Measurements from ENCODE around the gene PKHD1. TPM values are rescaled to one million over a fixed set of nuclear protein-coding genes. Genes with fewer than 3 reads are reported as not detected.

Gene PKHD1
- total RNA-seq, 1 experiment from 2014 or later = 0.03 TPM

- no peak for DNase-seq (ENCODE audit: low read depth, low spot score)
- in situ Hi-C loops (cut with HindIII; ENCODE audit: low pct_unique_long_range_greater_than_20kb, low sequenced_read_pairs) = no loop called here
Observed at GRCh38 chr6:51720327-51720726, 367.1 kb downstream of the PKHD1 start.

- DNase-seq (ENCODE audit: low read depth, low spot score) = no peak
- in situ Hi-C loops (cut with HindIII; ENCODE audit: low pct_unique_long_range_greater_than_20kb, low sequenced_read_pairs) = no loop called here
Observed at GRCh38 chr6:51719297-51719696, 368.1 kb downstream of the PKHD1 start.

- in situ Hi-C loops (cut with HindIII; ENCODE audit: low pct_unique_long_range_greater_than_20kb, low sequenced_read_pairs) = no loop called here
Observed at GRCh38 chr6:51718533-51718932, 368.9 kb downstream of the PKHD1 start.

GRCh38 chr6:51717477-51717876 is 369.9 kb downstream of the PKHD1 start:
- in situ Hi-C loops (cut with HindIII; ENCODE audit: low pct_unique_long_range_greater_than_20kb, low sequenced_read_pairs) = no loop called here
- DNase-seq (ENCODE audit: low read depth, low spot score) = no peak

More at GRCh38 chr6:51718533-51718932, 368.9 kb downstream of the PKHD1 start:
- no peak for DNase-seq (ENCODE audit: low read depth, low spot score)

- in situ Hi-C loops (cut with HindIII; ENCODE audit: low pct_unique_long_range_greater_than_20kb, low sequenced_read_pairs) = no loop called here
- DNase-seq (ENCODE audit: low read depth, low spot score) = no peak
Observed at GRCh38 chr6:51711876-51712275, 375.5 kb downstream of the PKHD1 start.

- in situ Hi-C loops (cut with HindIII; ENCODE audit: low pct_unique_long_range_greater_than_20kb, low sequenced_read_pairs) = no loop called here
- DNase-seq (ENCODE audit: low read depth, low spot score) = no peak
Observed at GRCh38 chr6:51706086-51706485, 381.3 kb downstream of the PKHD1 start.

GRCh38 chr6:51704932-51705540 is 382.4 kb downstream of the PKHD1 start:
- in situ Hi-C loops (cut with HindIII; ENCODE audit: low pct_unique_long_range_greater_than_20kb, low sequenced_read_pairs) = no loop called here
- DNase-seq (ENCODE audit: low read depth, low spot score) = no peak

- in situ Hi-C loops (cut with HindIII; ENCODE audit: low pct_unique_long_range_greater_than_20kb, low sequenced_read_pairs) = no loop called here
- no peak for DNase-seq (ENCODE audit: low read depth, low spot score)
Observed at GRCh38 chr6:51702851-51703250, 384.6 kb downstream of the PKHD1 start.

GRCh38 chr6:51684603-51685002 is 402.8 kb downstream of the PKHD1 start:
- in situ Hi-C loops (cut with HindIII; ENCODE audit: low pct_unique_long_range_greater_than_20kb, low sequenced_read_pairs) = no loop called here
- no peak for DNase-seq (ENCODE audit: low read depth, low spot score)

- in situ Hi-C loops (cut with HindIII; ENCODE audit: low pct_unique_long_range_greater_than_20kb, low sequenced_read_pairs) = no loop called here
- no peak for DNase-seq (ENCODE audit: low read depth, low spot score)
Observed at GRCh38 chr6:51684038-51684437, 403.4 kb downstream of the PKHD1 start.

GRCh38 chr6:51678905-51679620 is 408.4 kb downstream of the PKHD1 start:
- no peak for DNase-seq (ENCODE audit: low read depth, low spot score)
- in situ Hi-C loops (cut with HindIII; ENCODE audit: low pct_unique_long_range_greater_than_20kb, low sequenced_read_pairs) = no loop called here

GRCh38 chr6:51678274-51678673 is 409.1 kb downstream of the PKHD1 start:
- no peak for DNase-seq (ENCODE audit: low read depth, low spot score)
- in situ Hi-C loops (cut with HindIII; ENCODE audit: low pct_unique_long_range_greater_than_20kb, low sequenced_read_pairs) = no loop called here

GRCh38 chr6:51675922-51676275 is 411.5 kb downstream of the PKHD1 start:
- in situ Hi-C loops (cut with HindIII; ENCODE audit: low pct_unique_long_range_greater_than_20kb, low sequenced_read_pairs) = no loop called here

GRCh38 chr6:51675020-51675921 is 412.1 kb downstream of the PKHD1 start:
- in situ Hi-C loops (cut with HindIII; ENCODE audit: low pct_unique_long_range_greater_than_20kb, low sequenced_read_pairs) = no loop called here
- DNase-seq (ENCODE audit: low read depth, low spot score) = no peak

More at GRCh38 chr6:51675922-51676275, 411.5 kb downstream of the PKHD1 start:
- DNase-seq (ENCODE audit: low read depth, low spot score) = no peak

- in situ Hi-C loops (cut with HindIII; ENCODE audit: low pct_unique_long_range_greater_than_20kb, low sequenced_read_pairs) = no loop called here
- no peak for DNase-seq (ENCODE audit: low read depth, low spot score)
Observed at GRCh38 chr6:51663525-51663924, 423.9 kb downstream of the PKHD1 start.

- in situ Hi-C loops (cut with HindIII; ENCODE audit: low pct_unique_long_range_greater_than_20kb, low sequenced_read_pairs) = no loop called here
- DNase-seq (ENCODE audit: low read depth, low spot score) = no peak
Observed at GRCh38 chr6:51660767-51661166, 426.6 kb downstream of the PKHD1 start.

GRCh38 chr6:51657491-51657890 is 429.9 kb downstream of the PKHD1 start:
- no peak for DNase-seq (ENCODE audit: low read depth, low spot score)
- in situ Hi-C loops (cut with HindIII; ENCODE audit: low pct_unique_long_range_greater_than_20kb, low sequenced_read_pairs) = no loop called here

GRCh38 chr6:51655517-51655916 is 431.9 kb downstream of the PKHD1 start:
- in situ Hi-C loops (cut with HindIII; ENCODE audit: low pct_unique_long_range_greater_than_20kb, low sequenced_read_pairs) = no loop called here
- DNase-seq (ENCODE audit: low read depth, low spot score) = no peak

Data from SK-MEL-5 (cell line).